Cardiac fibroblast (primary cell): Measurements from ENCODE around the gene ZNF365.
A peak's percentile ranks its signal among the peaks of the same experiment; 100 is the strongest.

Experiments
- DNase-seq, 2 donors: peaks; one replicate each; pipeline versions ENCODE4 v3.0.0 to v3.0.0-alpha.2; 2010; ENCODE audit warnings: low read depth in 2 of 2
- H3K4me3 ChIP-seq, 2 donors: replicated peaks in 1 of 2; 1 replicate in 1 of 2; 2 replicates in 1 of 2; pipeline ENCODE4 v1.5.1; 2011; ENCODE audit warnings: low read depth in 2 of 2, low read length in 2 of 2, mild to moderate bottlenecking in 2 of 2, moderate library complexity in 1 of 2
- CTCF ChIP-seq: IDR thresholded peaks from one replicate; pipeline ENCODE4 v1.5.1; 2011; ENCODE audit warnings: low read depth, mild to moderate bottlenecking, low read length, inconsistent platforms

ZNF365 gene

GRCh38 chr10:62430881-62431280 is 56.7 kb downstream of the ZNF365 start:
- TF ChIP-seq CTCF, result no peak
- no peak overlapping the region for H3K4me3 ChIP-seq
- DNase-seq, result no peak

GRCh38 chr10:62433181-62433692 is 59.1 kb downstream of the ZNF365 start:
- H3K4me3 ChIP-seq, result no peak overlapping the region
- no peak for TF ChIP-seq CTCF
- DNase-seq, result peak; percentile 75 to 98

GRCh38 chr10:62433901-62434300 is 59.7 kb downstream of the ZNF365 start:
- no peak overlapping the region for H3K4me3 ChIP-seq
- no peak for DNase-seq
- TF ChIP-seq CTCF, result no peak

- peak; percentile 82 to 88 for DNase-seq
- peak; percentile 63 for TF ChIP-seq CTCF
- H3K4me3 ChIP-seq, result no peak overlapping the region
Measured at GRCh38 chr10:62437696-62438095, 63.5 kb downstream of the ZNF365 start.

- DNase-seq, result no peak
- H3K4me3 ChIP-seq, result no peak overlapping the region
- TF ChIP-seq CTCF, result no peak
Measured at GRCh38 chr10:62442006-62442405, 67.8 kb downstream of the ZNF365 start.

GRCh38 chr10:62442894-62443669 is 68.9 kb downstream of the ZNF365 start:
- DNase-seq, result no peak
- no peak for TF ChIP-seq CTCF
- H3K4me3 ChIP-seq, result no peak overlapping the region

GRCh38 chr10:62443866-62444265 is 69.7 kb downstream of the ZNF365 start:
- DNase-seq, result peak; percentile 38 to 66
- H3K4me3 ChIP-seq, result no peak overlapping the region
- TF ChIP-seq CTCF, result no peak
